Panc1 (cell line): ENCODE data around the gene ZFP1. TPM values are rescaled to one million over a fixed set of nuclear protein-coding genes. Genes with fewer than 3 reads are reported as not detected.

Experiments used
- ATAC-seq: fragments of 200-7000 bp; cut with Tn5 transposase; 2 replicates; pipeline ENCODE4 v1.9.1; 2020; ENCODE audit warnings: mild to moderate bottlenecking, moderate library complexity
- BruUV-seq: library from RNA; stranded (reverse); fragments of 400-500 nt; replicated peaks from 2 replicates; lab custom pipeline; 2021; lab: Mats Ljungman, UMichigan
- CTCF ChIA-PET: fragments of 300-600 bp; sonication (Branson Sonifier 250); formaldehyde crosslinking; loops from one replicate; lab custom pipeline; 2022; ENCODE audit warnings: antibody characterized with exemption; lab: Charles Lee
- POLR2A ChIA-PET: fragments of 300-600 bp; sonication (Branson Sonifier 250); formaldehyde crosslinking; loops from one replicate; lab custom pipeline; 2022; ENCODE audit warnings: antibody characterized with exemption; lab: Charles Lee
- DNase-seq: peaks from one replicate; pipeline ENCODE4 v3.0.0-alpha.2; 2010; ENCODE audit warnings: low read depth, low spot score
- H3K27ac ChIP-seq: 2 replicates; pipeline ENCODE4 v1.5.1; 2011; ENCODE audit warnings: mild to moderate bottlenecking, low read length, inconsistent platforms
- H3K27me3 ChIP-seq: fragments of 200-500 bp; sonication (Bioruptor generic); 2 replicates; pipeline ENCODE4 v1.6.0; 2014; ENCODE audit warnings: low read length, inconsistent platforms; ENCODE audit not compliant: control insufficient read depth, insufficient read depth
- H3K36me3 ChIP-seq: fragments of 200-500 bp; sonication (Bioruptor generic); 2 replicates; pipeline ENCODE4 v1.5.1; 2014; ENCODE audit warnings: inconsistent platforms, mild to moderate bottlenecking, low read length, moderate library complexity; ENCODE audit not compliant: control insufficient read depth, insufficient read depth
- H3K4me1 ChIP-seq: 2 replicates; pipeline ENCODE4 v1.5.1; 2011; ENCODE audit warnings: inconsistent platforms, mild to moderate bottlenecking, low read length, moderate library complexity; ENCODE audit not compliant: control insufficient read depth, insufficient read depth
- H3K4me3 ChIP-seq, 2 experiments: 2 replicates each; pipeline ENCODE4 v1.5.1; 2011 to 2012; ENCODE audit warnings: low read depth in 2 of 2, low read length in 2 of 2, mild to moderate bottlenecking in 2 of 2, inconsistent platforms in 1 of 2, moderate library complexity in 1 of 2
- H3K9me3 ChIP-seq: fragments of 200-500 bp; sonication (Bioruptor generic); 2 replicates; pipeline ENCODE4 v1.5.1; 2014; ENCODE audit warnings: low read depth, mild to moderate bottlenecking, inconsistent platforms, low read length, moderate library complexity; ENCODE audit not compliant: control insufficient read depth, insufficient read depth
- CTCF ChIP-seq: fragments of 450-650 bp; IDR thresholded peaks from 2 replicates; pipeline ENCODE4 v1.5.1; 2017; ENCODE audit warnings: mild to moderate bottlenecking
- POLR2AphosphoS5 ChIP-seq: IDR thresholded peaks from 2 replicates; pipeline ENCODE4 v1.6.1; 2012; ENCODE audit warnings: mild to moderate bottlenecking, low read depth, low read length, moderate library complexity
- SIN3A ChIP-seq: IDR thresholded peaks from 2 replicates; pipeline ENCODE4 v1.6.1; 2012; ENCODE audit warnings: low read depth, mild to moderate bottlenecking, low read length, moderate library complexity, borderline replicate concordance; ENCODE audit not compliant: insufficient read depth
- TCF7L2 ChIP-seq: IDR thresholded peaks from 2 replicates; pipeline ENCODE4 v1.6.1; 2011; ENCODE audit warnings: mild to moderate bottlenecking, low read depth, low read length, inconsistent platforms
- in situ Hi-C: cut with HindIII; loops from 2 replicates; pipeline ENCODE4 v1.10.0; 2016; ENCODE audit warnings: low sequenced_read_pairs, low pct_unique_long_range_greater_than_20kb
- intact Hi-C: fragments of 100-400 bp; cut with micrococcal nuclease; formaldehyde crosslinking; loops from one replicate; pipeline ENCODE4 v1.10.0; 2022; ENCODE audit not compliant: unreplicated experiment
- total RNA-seq: library from RNA; stranded (reverse); gene quantifications from one replicate; pipeline ENCODE4 v1.2.1, GENCODE V29; 2021; ENCODE audit not compliant: unreplicated experiment
- TF ChIP-seq, protein P1 (sequence below), 2 experiments: IDR thresholded peaks; 2 replicates each; pipeline ENCODE4 v1.6.1; 2011 to 2012; ENCODE audit warnings: low read depth in 2 of 2, control low read depth in 1 of 2, low read length in 1 of 2, mild to moderate bottlenecking in 1 of 2, moderate library complexity in 1 of 2; ENCODE audit not compliant: insufficient read depth in 1 of 2

Gene ZFP1
- total RNA-seq, 1 experiment from 2014 or later = 10.0 TPM

GRCh38 chr16:75143941-75144340 lies 4.4 kb upstream of the ZFP1 start:
- Histone ChIP-seq H3K27ac (no peak overlapping the region), H3K27me3 (no peaks in the 10 kb centered on the region), H3K4me3 (no peak overlapping the region), H3K9me3 (no peaks in the 10 kb centered on the region), H3K4me1 (no peaks in the 10 kb centered on the region), H3K36me3 (no peaks in the 10 kb centered on the region)
- no TSS peak for BruUV-seq
- intact Hi-C loops = no loop called here
- in situ Hi-C loops = no loop called here
- TF ChIP-seq POLR2AphosphoS5 (no peak), CTCF (no peak), TCF7L2 (no peak), SIN3A (no peak)
- TF ChIP-seq, protein P1, sequence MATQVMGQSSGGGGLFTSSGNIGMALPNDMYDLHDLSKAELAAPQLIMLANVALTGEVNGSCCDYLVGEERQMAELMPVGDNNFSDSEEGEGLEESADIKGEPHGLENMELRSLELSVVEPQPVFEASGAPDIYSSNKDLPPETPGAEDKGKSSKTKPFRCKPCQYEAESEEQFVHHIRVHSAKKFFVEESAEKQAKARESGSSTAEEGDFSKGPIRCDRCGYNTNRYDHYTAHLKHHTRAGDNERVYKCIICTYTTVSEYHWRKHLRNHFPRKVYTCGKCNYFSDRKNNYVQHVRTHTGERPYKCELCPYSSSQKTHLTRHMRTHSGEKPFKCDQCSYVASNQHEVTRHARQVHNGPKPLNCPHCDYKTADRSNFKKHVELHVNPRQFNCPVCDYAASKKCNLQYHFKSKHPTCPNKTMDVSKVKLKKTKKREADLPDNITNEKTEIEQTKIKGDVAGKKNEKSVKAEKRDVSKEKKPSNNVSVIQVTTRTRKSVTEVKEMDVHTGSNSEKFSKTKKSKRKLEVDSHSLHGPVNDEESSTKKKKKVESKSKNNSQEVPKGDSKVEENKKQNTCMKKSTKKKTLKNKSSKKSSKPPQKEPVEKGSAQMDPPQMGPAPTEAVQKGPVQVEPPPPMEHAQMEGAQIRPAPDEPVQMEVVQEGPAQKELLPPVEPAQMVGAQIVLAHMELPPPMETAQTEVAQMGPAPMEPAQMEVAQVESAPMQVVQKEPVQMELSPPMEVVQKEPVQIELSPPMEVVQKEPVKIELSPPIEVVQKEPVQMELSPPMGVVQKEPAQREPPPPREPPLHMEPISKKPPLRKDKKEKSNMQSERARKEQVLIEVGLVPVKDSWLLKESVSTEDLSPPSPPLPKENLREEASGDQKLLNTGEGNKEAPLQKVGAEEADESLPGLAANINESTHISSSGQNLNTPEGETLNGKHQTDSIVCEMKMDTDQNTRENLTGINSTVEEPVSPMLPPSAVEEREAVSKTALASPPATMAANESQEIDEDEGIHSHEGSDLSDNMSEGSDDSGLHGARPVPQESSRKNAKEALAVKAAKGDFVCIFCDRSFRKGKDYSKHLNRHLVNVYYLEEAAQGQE (IDR thresholded peaks at IDR 0.05; ENCODE audit: insufficient read depth in 1 of 2, low read depth in 2 of 2, low read length in 1 of 2) = no peak
- DNase-seq = no peak
- no peak for ATAC-seq
- POLR2A ChIA-PET = no interaction called here
- CTCF ChIA-PET = no interaction called here

- no peak for DNase-seq
- H3K4me1 ChIP-seq = no peaks in the 10 kb centered on the region
- ChIA-PET CTCF (no interaction called here), POLR2A (no interaction called here)
- H3K27me3 ChIP-seq = no peaks in the 10 kb centered on the region
- intact Hi-C loops = no loop called here
- H3K4me3 ChIP-seq = peak overlapping the region; percentile 76 to 85
- no peak for TF ChIP-seq TCF7L2
- H3K36me3 ChIP-seq = no peaks in the 10 kb centered on the region
- no peak for ATAC-seq
- H3K27ac ChIP-seq = peak overlapping the region; percentile 24; the same call in 1 of the 2 replicates
- no TSS peak for BruUV-seq
- in situ Hi-C loops = no loop called here
- H3K9me3 ChIP-seq = peaks cover 20% of the 10 kb centered on the region; the same call in 1 of the 2 replicates
These were observed 385 bp upstream of the ZFP1 start for GRCh38 chr16:75147968-75148310.

GRCh38 chr16:75151798-75152197 lies 3.5 kb downstream of the ZFP1 start:
- H3K9me3 ChIP-seq = peaks cover 24% of the 10 kb centered on the region; the same call in 1 of the 2 replicates
- in situ Hi-C loops (no loop called here), intact Hi-C loops (no loop called here)
- no peaks in the 10 kb centered on the region for H3K4me1 ChIP-seq
- H3K36me3 ChIP-seq = no peaks in the 10 kb centered on the region
- ChIA-PET POLR2A (no interaction called here), CTCF (no interaction called here)
- TF ChIP-seq TCF7L2 (no peak), CTCF (no peak), POLR2AphosphoS5 (no peak), SIN3A (no peak)
- TF ChIP-seq, protein P1 (IDR thresholded peaks at IDR 0.05; ENCODE audit: insufficient read depth in 1 of 2, low read depth in 2 of 2, low read length in 1 of 2) = no peak
- no peaks in the 10 kb centered on the region for H3K27me3 ChIP-seq
- no peak for DNase-seq
- ATAC-seq = no peak
- no peak overlapping the region for H3K4me3 ChIP-seq
- BruUV-seq = no TSS peak
- H3K27ac ChIP-seq = no peak overlapping the region
